SU-DHL-6 (cell line): ENCODE measurements around the gene HNF4A.

Source experiments
- EZH2phosphoT487 ChIP-seq: fragments of 200-600 bp; sonication (generic), shearing (Covaris generic); conservative IDR thresholded peaks from 2 replicates; pipeline ENCODE4 v1.6.1; 2018; ENCODE audit warnings: mild to moderate bottlenecking, antibody characterized with exemption, low read length, moderate library complexity, mixed read lengths
- TF ChIP-seq, protein P1 (sequence below): fragments of 200-600 bp; sonication (generic); IDR thresholded peaks from one replicate; pipeline ENCODE4 v1.5.1; 2017; ENCODE audit warnings: antibody characterized with exemption, mild to moderate bottlenecking, low read length, moderate library complexity; ENCODE audit not compliant: insufficient read depth, poor library complexity, severe bottlenecking

DNA sequence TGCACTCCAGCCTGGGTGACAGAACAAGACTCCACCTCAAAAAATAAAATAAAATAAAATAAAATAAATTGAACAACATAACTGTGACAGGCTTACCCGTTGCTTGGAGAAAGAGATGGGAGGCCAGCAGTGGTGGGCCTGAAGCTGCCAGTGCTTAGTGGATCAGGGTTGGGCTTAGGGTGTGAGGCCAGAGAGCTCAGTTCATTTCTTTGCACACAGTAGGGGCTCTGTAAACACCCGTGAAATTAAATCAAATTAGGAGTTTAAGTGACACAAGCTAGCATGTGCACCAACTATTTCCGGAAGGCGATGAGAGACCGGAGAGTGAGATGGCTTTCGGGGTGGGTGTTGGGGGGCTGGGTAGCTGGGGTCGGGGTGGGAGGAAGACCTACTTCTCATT lies 94.4 kb downstream of the HNF4A start:
- TF ChIP-seq, protein P1, sequence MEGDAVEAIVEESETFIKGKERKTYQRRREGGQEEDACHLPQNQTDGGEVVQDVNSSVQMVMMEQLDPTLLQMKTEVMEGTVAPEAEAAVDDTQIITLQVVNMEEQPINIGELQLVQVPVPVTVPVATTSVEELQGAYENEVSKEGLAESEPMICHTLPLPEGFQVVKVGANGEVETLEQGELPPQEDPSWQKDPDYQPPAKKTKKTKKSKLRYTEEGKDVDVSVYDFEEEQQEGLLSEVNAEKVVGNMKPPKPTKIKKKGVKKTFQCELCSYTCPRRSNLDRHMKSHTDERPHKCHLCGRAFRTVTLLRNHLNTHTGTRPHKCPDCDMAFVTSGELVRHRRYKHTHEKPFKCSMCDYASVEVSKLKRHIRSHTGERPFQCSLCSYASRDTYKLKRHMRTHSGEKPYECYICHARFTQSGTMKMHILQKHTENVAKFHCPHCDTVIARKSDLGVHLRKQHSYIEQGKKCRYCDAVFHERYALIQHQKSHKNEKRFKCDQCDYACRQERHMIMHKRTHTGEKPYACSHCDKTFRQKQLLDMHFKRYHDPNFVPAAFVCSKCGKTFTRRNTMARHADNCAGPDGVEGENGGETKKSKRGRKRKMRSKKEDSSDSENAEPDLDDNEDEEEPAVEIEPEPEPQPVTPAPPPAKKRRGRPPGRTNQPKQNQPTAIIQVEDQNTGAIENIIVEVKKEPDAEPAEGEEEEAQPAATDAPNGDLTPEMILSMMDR = no peak
- TF ChIP-seq EZH2phosphoT487 = no peak
